Upper lobe of right lung (tissue), 1 donor: ENCODE results near the gene ZBTB7C. TPM values are rescaled to one million over a fixed set of nuclear protein-coding genes. Genes with fewer than 3 reads are reported as not detected.
A peak's percentile ranks its signal among the peaks of the same experiment; 100 is the strongest.

ENCODE experiments used
- ATAC-seq: fragments of 200-7000 bp; cut with Tn5 transposase; one replicate; pipeline ENCODE4 v1.9.1; 2020; ENCODE audit warnings: mild to moderate bottlenecking, moderate library complexity
- DNase-seq: peaks from one replicate; pipeline ENCODE4 v3.0.0-alpha.2; 2020
- H3K27ac ChIP-seq: fragments of 200-600 bp; one replicate; pipeline ENCODE4 v1.8.0; 2022
- H3K27me3 ChIP-seq: fragments of 200-600 bp; one replicate; pipeline ENCODE4 v1.8.0; 2022; ENCODE audit warnings: mild to moderate bottlenecking
- H3K36me3 ChIP-seq: fragments of 200-600 bp; one replicate; pipeline ENCODE4 v1.8.0; 2022
- H3K4me1 ChIP-seq: fragments of 200-600 bp; one replicate; pipeline ENCODE4 v1.8.0; 2022
- H3K4me3 ChIP-seq: fragments of 200-600 bp; one replicate; pipeline ENCODE4 v1.8.0; 2022; ENCODE audit warnings: mild to moderate bottlenecking
- H3K9me3 ChIP-seq: fragments of 200-600 bp; one replicate; pipeline ENCODE4 v1.8.0; 2022
- CTCF ChIP-seq: fragments of 200-600 bp; IDR thresholded peaks from one replicate; pipeline ENCODE4 v1.8.0; 2022; ENCODE audit warnings: antibody characterized with exemption
- intact Hi-C: fragments of 100-400 bp; cut with DNase I; formaldehyde crosslinking; loops from one replicate; pipeline ENCODE4 v1.11.0; 2022
- total RNA-seq: library from RNA; stranded (reverse); fragmentation: NEBNext Ultra II Directional; extraction: Animal tissue kit (Norgen Biotek cat#: 25700); gene quantifications from one replicate; pipeline ENCODE4 v1.2.1, GENCODE V29; 2021
- donor health status: DM: no; HTN: yes; CAD: no; lungs with severe emphysema.

The ZBTB7C gene
- total RNA-seq, 1 donor from 2014 or later = 17.7 TPM

DNA sequence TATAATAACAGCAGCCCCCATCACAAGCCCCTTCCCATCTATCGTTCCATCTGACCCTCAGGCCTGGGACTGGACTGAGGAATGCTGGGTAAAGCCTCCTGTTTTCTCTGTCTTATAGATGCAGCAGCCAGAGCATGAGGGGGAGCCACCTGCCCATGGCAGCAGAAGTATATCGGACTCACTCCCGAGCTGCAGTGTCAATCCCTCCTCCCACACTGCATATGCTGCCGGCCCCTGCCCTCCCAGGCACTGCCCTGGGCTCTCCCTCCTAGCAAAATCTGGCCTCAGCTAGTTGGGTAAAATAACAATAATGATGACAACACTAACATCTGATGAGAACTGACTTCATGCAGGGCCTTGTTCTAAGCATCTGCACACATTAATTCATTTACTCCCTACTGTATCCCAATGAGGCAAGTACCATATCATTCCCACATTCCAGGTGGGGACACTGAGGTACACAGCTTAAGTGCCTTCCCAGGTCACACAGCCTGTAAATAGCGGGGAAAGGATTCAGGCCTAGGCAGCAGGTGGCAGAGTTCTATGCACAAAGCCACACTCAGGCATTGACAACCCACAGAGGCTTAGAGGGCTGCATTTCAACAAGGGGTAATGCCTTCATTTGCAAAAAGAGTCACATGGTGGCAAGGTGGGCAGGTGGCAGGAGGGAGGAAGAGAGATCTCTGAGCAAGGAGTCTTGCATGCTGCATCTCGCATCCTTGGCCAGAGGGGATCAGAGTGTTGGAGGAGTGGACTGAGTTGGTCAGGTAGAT is 190.0 kb downstream of the ZBTB7C start:
- TF ChIP-seq CTCF = no peak
- Histone ChIP-seq H3K27ac (no peak overlapping the region), H3K9me3 (no peaks in the 10 kb centered on the region), H3K36me3 (no peaks in the 10 kb centered on the region), H3K4me1 (peaks cover 10% of the 10 kb centered on the region), H3K4me3 (no peak overlapping the region), H3K27me3 (no peaks in the 10 kb centered on the region)
- ATAC-seq (no peak), DNase-seq (no peak)
- intact Hi-C loops = no loop called here

DNA sequence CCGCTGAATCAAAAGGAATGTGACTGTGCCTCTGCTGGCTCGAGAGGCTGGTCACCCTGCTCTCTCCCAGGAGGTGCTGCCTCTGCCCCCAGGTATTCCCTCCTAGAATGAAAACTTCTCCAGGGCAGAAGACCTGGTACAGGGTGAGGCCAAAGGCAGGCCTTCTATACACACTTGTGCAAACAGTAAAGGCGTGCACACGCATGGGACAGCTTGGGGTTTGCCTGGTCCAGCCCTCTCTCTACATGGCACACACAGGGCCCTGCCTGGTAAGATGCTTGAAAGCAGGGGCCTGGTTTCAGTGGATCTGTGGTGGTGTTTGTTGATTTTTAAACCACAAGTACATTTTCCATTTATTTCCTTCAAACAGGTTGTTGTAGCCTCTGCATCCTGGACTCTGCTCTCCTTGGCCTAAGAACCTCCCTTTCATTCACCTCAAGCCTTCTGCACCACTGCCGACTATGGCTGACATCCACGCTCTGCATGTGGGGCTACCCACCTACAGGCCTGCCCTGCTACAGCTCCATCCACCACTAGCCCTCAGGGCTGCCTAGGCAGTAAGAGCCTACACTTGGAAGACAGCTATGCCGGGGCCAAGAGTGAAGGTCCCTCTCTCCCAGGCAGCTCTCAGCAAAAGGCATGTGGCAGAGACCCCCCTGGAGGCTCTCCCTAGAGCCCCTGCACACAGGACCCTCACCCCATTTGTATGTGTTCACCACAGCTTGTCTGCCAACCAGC is 190.7 kb downstream of the ZBTB7C start:
- H3K9me3 ChIP-seq = no peaks in the 10 kb centered on the region
- intact Hi-C loops = no loop called here

GRCh38 chr18:48217258-48218250 is 191.6 kb downstream of the ZBTB7C start:
- Histone ChIP-seq H3K27ac (no peak overlapping the region), H3K27me3 (no peaks in the 10 kb centered on the region), H3K4me3 (no peak overlapping the region), H3K36me3 (no peaks in the 10 kb centered on the region), H3K4me1 (peaks cover 4% of the 10 kb centered on the region), H3K9me3 (no peaks in the 10 kb centered on the region)
- DNase-seq (no peak), ATAC-seq (peak; percentile 3)
- intact Hi-C loops = no loop called here
- no peak for TF ChIP-seq CTCF

More for the DNA sequence above, 190.7 kb downstream of the ZBTB7C start:
- H3K4me3 ChIP-seq = no peak overlapping the region
- no peaks in the 10 kb centered on the region for H3K36me3 ChIP-seq
- no peak overlapping the region for H3K27ac ChIP-seq
- DNase-seq (no peak), ATAC-seq (no peak)
- H3K27me3 ChIP-seq = no peaks in the 10 kb centered on the region
- peaks cover 10% of the 10 kb centered on the region for H3K4me1 ChIP-seq
- no peak for TF ChIP-seq CTCF

DNA sequence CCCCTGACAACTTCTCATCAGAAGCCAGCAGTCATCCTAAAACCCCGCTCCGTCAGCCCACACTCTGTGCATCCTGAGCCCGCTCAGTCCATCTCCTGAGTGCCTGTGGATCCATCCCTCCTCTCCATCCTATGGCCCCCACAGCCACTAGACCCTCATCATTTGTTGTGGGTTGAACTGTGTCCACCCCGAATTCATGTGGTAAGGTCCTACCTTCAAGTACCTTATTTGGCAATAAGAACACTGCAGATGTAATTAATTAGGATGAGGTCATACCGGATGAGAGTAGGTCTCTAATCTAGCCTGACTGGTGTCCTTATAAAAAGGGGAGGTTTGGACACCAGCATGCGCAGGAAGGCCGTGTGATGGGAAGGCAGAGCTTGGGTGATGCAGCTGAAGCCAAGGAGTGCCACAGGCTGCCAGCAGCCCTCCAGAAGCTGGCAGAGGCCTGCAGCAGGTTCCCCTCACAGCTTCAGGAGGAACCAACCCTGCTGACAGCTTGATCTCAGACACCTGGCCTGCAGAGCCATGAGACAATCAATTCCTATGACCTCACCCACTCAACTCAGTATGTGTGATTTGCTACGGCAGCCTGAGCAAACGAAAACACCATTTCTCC is 192.4 kb downstream of the ZBTB7C start:
- peak; percentile 20 for ATAC-seq
- no peaks in the 10 kb centered on the region for H3K27me3 ChIP-seq
- no peak for DNase-seq
- intact Hi-C loops = no loop called here
- H3K27ac ChIP-seq = no peak overlapping the region
- no peaks in the 10 kb centered on the region for H3K4me1 ChIP-seq
- TF ChIP-seq CTCF = no peak
- H3K9me3 ChIP-seq = no peaks in the 10 kb centered on the region
- no peaks in the 10 kb centered on the region for H3K36me3 ChIP-seq
- H3K4me3 ChIP-seq = no peak overlapping the region
